Stimulated activated CD4-positive, alpha-beta T cell treated with anti-CD3 and anti-CD28 coated beads, Interleukin-2, amount 100 ng/mL, for 48 hours (primary cell): Measurements from ENCODE around the gene DOCK8.
A peak's percentile ranks its signal among the peaks of the same experiment; 100 is the strongest.

Experiments used
- DNase-seq, 2 donors: peaks; one replicate each; pipeline ENCODE4 v3.0.0-alpha.2; 2020

Gene DOCK8

GRCh38 chr9:468766-469426, 254.2 kb downstream of the DOCK8 start:
- no peak for DNase-seq

GRCh38 chr9:469672-470551, 255.2 kb downstream of the DOCK8 start:
- peak; percentile 77 to 88 for DNase-seq

GRCh38 chr9:470552-471194, 256.0 kb downstream of the DOCK8 start:
- no peak for DNase-seq

GRCh38 chr9:471320-471719, 256.7 kb downstream of the DOCK8 start:
- no peak for DNase-seq

- no peak for DNase-seq
Measured at GRCh38 chr9:472479-473075, 257.9 kb downstream of the DOCK8 start.

GRCh38 chr9:477193-477592, 262.5 kb downstream of the DOCK8 start:
- no peak for DNase-seq

- DNase-seq: no peak
Measured at GRCh38 chr9:479304-479970, 264.8 kb downstream of the DOCK8 start.

GRCh38 chr9:479971-480350, 265.3 kb downstream of the DOCK8 start:
- DNase-seq: no peak

- no peak for DNase-seq
Measured at GRCh38 chr9:482739-483138, 268.1 kb downstream of the DOCK8 start.

GRCh38 chr9:486156-486555, 271.5 kb downstream of the DOCK8 start:
- no peak for DNase-seq

GRCh38 chr9:487429-487828, 272.8 kb downstream of the DOCK8 start:
- no peak for DNase-seq

- DNase-seq: no peak
Measured at GRCh38 chr9:488448-488847, 273.8 kb downstream of the DOCK8 start.

GRCh38 chr9:489198-490197, 274.8 kb downstream of the DOCK8 start:
- no peak for DNase-seq

- no peak for DNase-seq
Measured at GRCh38 chr9:494764-495163, 280.1 kb downstream of the DOCK8 start.

- DNase-seq: no peak
Measured at GRCh38 chr9:495739-496138, 281.1 kb downstream of the DOCK8 start.

GRCh38 chr9:503326-503725, 288.7 kb downstream of the DOCK8 start:
- DNase-seq: no peak

- DNase-seq: peak; percentile 63 to 68
Measured at GRCh38 chr9:503881-504852, 289.5 kb downstream of the DOCK8 start, which contains the start of gene KANK1. KANK1 (plus strand) TSS chr9:504695.

GRCh38 chr9:504921-505740, 290.5 kb downstream of the DOCK8 start:
- peak in 1 of 2 donors; percentile 5 for DNase-seq

- no peak for DNase-seq
Measured at GRCh38 chr9:505741-506059, 291.0 kb downstream of the DOCK8 start.
